ENCODE data around the gene NDUFA7. TPM values are rescaled to one million over a fixed set of nuclear protein-coding genes. Genes with fewer than 3 reads are reported as not detected.

NDUFA7 gene
- 10 to 100 TPM; 50.9 to 58.4 TPM for total RNA-seq

GRCh38 chr19:8321067-8321985 is at the start of gene NDUFA7, which contains the start of gene RPS28:
Gene NDUFA7, minus strand, starts transcription at chr19:8321375. Its CDS starts 17 bp downstream, at chr19:8321358.
Gene RPS28, plus strand, starts transcription at chr19:8321496. Its CDS starts 35 bp downstream, at chr19:8321531.

GRCh38 chr19:8363803-8364771 is 42.9 kb upstream of the NDUFA7 start, which contains the start of gene ANGPTL4:
Gene ANGPTL4, plus strand, starts transcription at chr19:8364155. Its CDS starts 167 bp downstream, at chr19:8364322.

DNA sequence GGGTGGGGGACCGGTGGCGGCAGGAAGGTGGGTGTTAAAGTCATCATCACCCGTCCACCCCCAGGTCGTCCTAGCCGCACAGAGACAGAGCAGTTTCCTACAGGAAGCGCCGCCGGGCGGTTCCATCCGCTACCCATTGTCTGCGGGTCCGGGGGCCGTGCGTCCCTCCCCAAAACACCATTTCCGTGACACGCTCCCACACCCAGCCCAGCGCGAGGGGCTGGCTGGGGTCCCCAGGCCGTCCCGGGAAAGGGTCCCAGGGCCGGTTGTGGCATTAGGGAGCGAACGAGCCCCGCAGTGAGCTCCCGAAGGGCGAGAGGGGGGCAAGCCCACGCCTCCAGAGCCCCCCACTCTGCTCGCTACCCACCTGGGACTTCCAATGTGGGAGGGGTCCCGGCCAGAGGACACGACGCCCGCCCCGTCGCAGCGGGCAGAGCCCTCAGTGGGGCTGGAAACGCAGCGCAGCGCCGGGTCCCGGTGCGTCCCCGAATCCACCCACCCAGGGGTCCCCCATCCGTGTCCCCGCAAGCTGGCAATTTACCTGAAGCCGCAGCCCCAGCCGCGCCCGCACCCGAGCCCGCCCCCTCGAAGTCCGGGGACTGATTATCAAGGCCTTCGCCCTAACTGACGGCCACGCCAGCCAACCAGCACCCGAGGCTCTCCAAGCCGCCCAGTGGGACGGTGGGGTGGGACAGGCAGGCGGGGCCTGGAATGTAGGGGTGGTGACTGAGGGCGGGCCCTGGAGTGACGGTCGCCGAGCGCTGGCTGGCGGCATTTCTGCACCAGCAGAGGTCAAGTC is 21.7 kb upstream of the NDUFA7 start, which contains the start of gene KANK3:
KANK3 (minus strand) TSS at position 579 of the 799 bp plus-strand sequence. CDS start 5,434 bp downstream, outside the sequence.

DNA sequence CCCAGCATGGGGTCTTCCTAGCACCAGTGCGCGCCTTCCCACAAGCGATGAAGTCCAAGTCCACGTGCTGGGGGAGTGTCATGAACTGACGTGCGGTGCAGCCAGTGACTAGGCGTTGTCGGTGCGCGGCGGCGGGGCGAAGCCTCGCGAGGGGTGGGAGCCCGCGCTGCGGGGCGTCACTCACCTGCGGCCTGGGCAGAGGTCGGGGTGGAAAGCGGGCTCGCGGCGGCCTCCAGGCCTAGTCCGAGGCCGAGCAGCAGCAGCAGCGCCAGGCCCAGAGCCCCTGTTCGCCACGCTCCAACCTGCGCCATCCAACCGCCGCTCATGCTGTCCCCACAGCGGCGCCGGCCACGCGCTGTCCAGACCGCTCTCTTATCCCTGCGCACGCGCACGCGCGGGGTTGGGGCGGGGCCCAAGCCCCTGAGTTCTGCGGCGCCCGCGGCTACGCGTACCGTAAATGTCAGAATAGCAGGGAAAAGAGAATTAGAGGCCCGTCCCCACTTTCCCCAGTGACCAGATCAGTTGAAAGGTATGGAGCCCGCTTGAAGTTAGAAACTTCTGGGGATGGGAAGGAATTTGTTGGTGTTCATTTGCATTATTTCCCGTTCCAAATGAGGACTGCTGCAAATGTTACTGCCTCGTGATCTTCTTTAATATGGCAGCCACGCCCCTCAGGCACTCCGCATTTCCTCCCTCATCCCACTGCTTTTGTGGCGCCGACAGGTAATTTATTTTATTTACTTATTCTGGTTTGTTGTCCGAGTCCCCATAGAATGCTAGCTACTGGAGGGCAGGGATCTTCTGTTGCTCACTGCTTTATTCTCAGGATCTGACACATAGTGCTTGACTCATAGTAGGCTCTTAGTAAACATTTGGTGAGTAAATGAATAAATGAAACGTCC is 13.0 kb downstream of the NDUFA7 start, which contains the start of gene CD320:
CD320 (minus strand) TSS at position 394 of the 902 bp plus-strand sequence; CDS start at position 326, 68 bp downstream.

Other genes with a start within 250 kb of the NDUFA7 start
- gene FBN3, start 171.8 kb downstream of the NDUFA7 start, total RNA-seq, result not detected
- 10 to 100 TPM; 31.4 to 35.3 TPM for gene CERS4, start 112.0 kb downstream of the NDUFA7 start, total RNA-seq
- 10 to 100 TPM; 33.3 to 36.2 TPM for gene CD320, start 13.0 kb downstream of the NDUFA7 start, total RNA-seq
- gene RPS28, start 121 bp upstream of the NDUFA7 start, total RNA-seq, result 1,000 to 10,000 TPM; 2,514 to 2,699 TPM
- 1 to 10 TPM; 8.7 to 9.1 TPM for gene KANK3, start 21.9 kb upstream of the NDUFA7 start, total RNA-seq
- gene ANGPTL4, start 42.8 kb upstream of the NDUFA7 start, total RNA-seq, result under 1 TPM; 0.38 to 0.75 TPM
- gene RAB11B, start 69.0 kb upstream of the NDUFA7 start, total RNA-seq, result 10 to 100 TPM; 89.4 to 97.0 TPM
- 10 to 100 TPM; 23.1 to 23.5 TPM for gene MARCHF2, start 91.9 kb upstream of the NDUFA7 start, total RNA-seq
- gene HNRNPM, start 123.6 kb upstream of the NDUFA7 start, total RNA-seq, result 100 to 1,000 TPM; 216 to 222 TPM
- gene PRAM1, start 181.3 kb upstream of the NDUFA7 start, total RNA-seq, result 1 to 10 TPM; 1.2 to 1.3 TPM
- gene ZNF414, start 192.8 kb upstream of the NDUFA7 start, total RNA-seq, result 10 to 100 TPM; 40.1 to 45.5 TPM